Measurements from ENCODE around the gene CRADD. TPM values are rescaled to one million over a fixed set of nuclear protein-coding genes. Genes with fewer than 3 reads are reported as not detected.

CRADD gene
- total RNA-seq, 3 donors from 2014 or later = 24.0 to 49.8 (median 44.2) TPM

DNA sequence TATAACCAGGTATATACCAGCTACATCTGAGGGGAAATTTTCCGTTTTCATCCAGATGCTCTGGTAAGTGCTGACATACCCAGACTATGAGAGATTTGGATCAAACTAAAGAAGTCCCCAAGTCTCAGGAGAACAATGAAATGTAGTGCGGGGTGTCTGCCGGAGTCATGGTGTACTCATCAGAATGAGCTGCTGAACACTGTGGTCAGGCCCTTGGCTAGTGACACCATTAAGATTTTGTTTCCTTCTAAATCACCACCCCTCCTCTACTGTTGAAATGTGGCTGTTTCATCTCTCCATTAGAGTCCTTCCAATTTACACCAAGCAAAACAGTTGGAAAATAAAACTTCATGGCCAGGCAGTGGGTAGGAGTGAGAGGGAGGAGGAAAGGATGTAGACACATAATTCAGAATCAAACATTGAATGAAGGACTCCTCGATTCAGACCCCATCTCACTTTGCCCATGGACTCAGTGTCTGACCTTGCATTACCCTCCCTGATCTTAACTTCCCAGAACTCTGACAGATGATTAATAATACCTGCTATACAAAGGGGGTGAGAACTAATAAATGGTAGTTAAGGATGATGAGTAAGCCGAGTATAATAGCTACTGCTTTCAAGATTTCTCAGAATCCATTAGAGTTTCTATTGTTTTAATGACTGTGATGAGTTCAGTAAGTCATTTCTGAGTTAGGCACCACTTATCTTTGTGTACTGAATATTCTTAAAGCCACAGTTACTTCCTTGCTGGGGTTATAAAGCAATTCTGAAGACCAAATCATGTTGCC, 127.4 kb downstream of the CRADD start:
- intact Hi-C loops (cut with DNase I; ENCODE audit: low total_unique reads) = no loop called here
- Histone ChIP-seq H3K4me3 (no peak overlapping the region), H3K4me1 (peaks cover 4 to 9% of the 10 kb centered on the region in 2 donors), H3K36me3 (no peaks in the 10 kb centered on the region), H3K9me3 (no peaks in the 10 kb centered on the region), H3K27ac (peak overlapping the region; percentile 86 to 89), H3K27me3 (no peaks in the 10 kb centered on the region)
- no peak for DNase-seq (ENCODE audit: low spot score in 2 of 2)
- TF ChIP-seq POLR2A (IDR thresholded peaks at IDR 0.05) (no peak), POLR2AphosphoS5 (IDR thresholded peaks at IDR 0.05) (no peak)
- TF ChIP-seq, protein P1, sequence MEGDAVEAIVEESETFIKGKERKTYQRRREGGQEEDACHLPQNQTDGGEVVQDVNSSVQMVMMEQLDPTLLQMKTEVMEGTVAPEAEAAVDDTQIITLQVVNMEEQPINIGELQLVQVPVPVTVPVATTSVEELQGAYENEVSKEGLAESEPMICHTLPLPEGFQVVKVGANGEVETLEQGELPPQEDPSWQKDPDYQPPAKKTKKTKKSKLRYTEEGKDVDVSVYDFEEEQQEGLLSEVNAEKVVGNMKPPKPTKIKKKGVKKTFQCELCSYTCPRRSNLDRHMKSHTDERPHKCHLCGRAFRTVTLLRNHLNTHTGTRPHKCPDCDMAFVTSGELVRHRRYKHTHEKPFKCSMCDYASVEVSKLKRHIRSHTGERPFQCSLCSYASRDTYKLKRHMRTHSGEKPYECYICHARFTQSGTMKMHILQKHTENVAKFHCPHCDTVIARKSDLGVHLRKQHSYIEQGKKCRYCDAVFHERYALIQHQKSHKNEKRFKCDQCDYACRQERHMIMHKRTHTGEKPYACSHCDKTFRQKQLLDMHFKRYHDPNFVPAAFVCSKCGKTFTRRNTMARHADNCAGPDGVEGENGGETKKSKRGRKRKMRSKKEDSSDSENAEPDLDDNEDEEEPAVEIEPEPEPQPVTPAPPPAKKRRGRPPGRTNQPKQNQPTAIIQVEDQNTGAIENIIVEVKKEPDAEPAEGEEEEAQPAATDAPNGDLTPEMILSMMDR (IDR thresholded peaks at IDR 0.05) = no peak

DNA sequence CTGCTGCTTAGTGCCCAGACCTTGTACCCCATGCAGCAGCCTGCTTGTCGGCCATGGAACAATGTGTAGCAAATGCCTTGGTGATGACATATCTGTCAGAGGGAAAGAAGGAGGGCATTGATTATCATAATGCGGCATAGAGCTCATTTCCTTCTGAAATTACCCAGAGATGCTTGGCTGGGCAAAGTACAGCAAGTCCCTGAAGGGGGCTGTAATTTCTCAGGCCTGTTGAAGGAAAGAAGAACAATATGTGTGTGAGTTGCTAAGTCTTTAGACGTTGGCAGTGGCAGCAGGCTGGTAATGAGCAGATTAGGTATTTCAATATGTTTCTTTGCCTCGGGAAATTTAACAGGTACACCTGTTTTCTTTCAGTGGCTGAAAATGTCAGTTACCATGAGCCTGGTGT, 128.6 kb downstream of the CRADD start:
- intact Hi-C loops (cut with DNase I; ENCODE audit: low total_unique reads) = no loop called here
- DNase-seq (ENCODE audit: low spot score in 2 of 2) = no peak
- no peaks in the 10 kb centered on the region for H3K36me3 ChIP-seq
- H3K4me3 ChIP-seq = no peak overlapping the region
- H3K27ac ChIP-seq = peak overlapping the region in 1 of 2 donors; percentile 40
- TF ChIP-seq, protein P1 (IDR thresholded peaks at IDR 0.05) = no peak
- TF ChIP-seq POLR2A (IDR thresholded peaks at IDR 0.05) = no peak
- no peaks in the 10 kb centered on the region for H3K27me3 ChIP-seq
- peaks cover 4 to 9% of the 10 kb centered on the region in 2 donors for H3K4me1 ChIP-seq
- H3K9me3 ChIP-seq = no peaks in the 10 kb centered on the region

- Histone ChIP-seq H3K9me3 (no peaks in the 10 kb centered on the region), H3K27me3 (no peaks in the 10 kb centered on the region), H3K27ac (no peak overlapping the region), H3K4me3 (no peak overlapping the region), H3K36me3 (no peaks in the 10 kb centered on the region), H3K4me1 (peaks cover 4 to 9% of the 10 kb centered on the region in 2 donors)
- intact Hi-C loops (cut with DNase I; ENCODE audit: low total_unique reads) = no loop called here
- TF ChIP-seq, protein P1 (IDR thresholded peaks at IDR 0.05) = no peak
- TF ChIP-seq POLR2AphosphoS5 (IDR thresholded peaks at IDR 0.05) = no peak
- no peak for TF ChIP-seq POLR2A (IDR thresholded peaks at IDR 0.05)
- DNase-seq (ENCODE audit: low spot score in 2 of 2) = no peak
These were observed 130.2 kb downstream of the CRADD start for GRCh38 chr12:93807354-93807753.

DNA sequence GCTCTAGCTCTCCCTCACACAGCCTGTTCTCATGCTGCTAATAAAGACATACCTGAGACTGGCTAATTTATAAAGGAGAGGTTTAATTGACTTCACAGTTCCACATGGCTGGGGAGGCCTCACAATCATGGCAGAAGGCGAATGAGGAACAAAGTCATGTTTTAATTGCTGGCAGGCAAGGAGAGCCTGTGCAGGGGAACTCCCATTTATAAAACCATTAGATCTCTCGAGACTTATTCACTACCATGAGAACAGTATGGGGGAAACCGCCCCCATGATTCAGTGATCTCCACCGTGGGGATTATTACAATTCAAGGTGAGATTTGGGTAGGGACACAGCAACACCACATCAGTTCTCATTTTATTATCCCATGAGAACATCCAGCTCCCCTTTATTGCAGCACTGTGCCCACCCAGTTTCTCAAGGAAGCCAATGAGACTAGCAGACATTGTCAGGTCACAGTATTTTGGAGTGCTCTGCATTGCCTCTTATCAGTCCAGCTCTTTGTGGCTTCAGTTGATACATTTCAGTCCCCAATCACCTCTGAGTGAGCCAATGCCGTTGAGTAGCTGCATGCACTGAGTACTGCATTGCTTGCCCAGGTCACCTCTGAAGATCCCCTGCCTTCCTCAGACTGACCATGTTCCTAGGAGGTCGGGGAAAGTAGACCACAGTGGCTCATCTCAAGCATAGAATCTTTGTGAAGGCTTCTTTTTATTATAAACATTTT, 131.2 kb downstream of the CRADD start:
- TF ChIP-seq POLR2A (IDR thresholded peaks at IDR 0.05) = no peak
- TF ChIP-seq POLR2AphosphoS5 (IDR thresholded peaks at IDR 0.05) = no peak
- TF ChIP-seq, protein P1 (IDR thresholded peaks at IDR 0.05) = no peak
- DNase-seq (ENCODE audit: low spot score in 2 of 2) = no peak
- no peaks in the 10 kb centered on the region for H3K9me3 ChIP-seq
- no peak overlapping the region for H3K27ac ChIP-seq
- no peaks in the 10 kb centered on the region for H3K27me3 ChIP-seq
- H3K36me3 ChIP-seq = no peaks in the 10 kb centered on the region
- intact Hi-C loops (cut with DNase I; ENCODE audit: low total_unique reads) = no loop called here
- H3K4me1 ChIP-seq = peaks cover 3 to 8% of the 10 kb centered on the region in 2 donors
- H3K4me3 ChIP-seq = no peak overlapping the region

- peak overlapping the region; percentile 88 to 91 for H3K27ac ChIP-seq
- intact Hi-C loops (cut with DNase I; ENCODE audit: low total_unique reads) = no loop called here
These were observed 135.5 kb downstream of the CRADD start for GRCh38 chr12:93812626-93813025.

More at GRCh38 chr12:93812626-93813025, 135.5 kb downstream of the CRADD start:
- Histone ChIP-seq H3K27me3 (no peaks in the 10 kb centered on the region), H3K4me3 (no peak overlapping the region), H3K4me1 (peaks cover 7 to 18% of the 10 kb centered on the region in 2 donors), H3K9me3 (no peaks in the 10 kb centered on the region), H3K36me3 (no peaks in the 10 kb centered on the region)
- TF ChIP-seq, protein P1 (IDR thresholded peaks at IDR 0.05) = no peak
- TF ChIP-seq POLR2A (IDR thresholded peaks at IDR 0.05) = no peak
- TF ChIP-seq POLR2AphosphoS5 (IDR thresholded peaks at IDR 0.05) = no peak
- DNase-seq (ENCODE audit: low spot score in 2 of 2) = no peak
